BJ (cell line): ENCODE measurements around the gene GSK3A. TPM values are rescaled to one million over a fixed set of nuclear protein-coding genes. Genes with fewer than 3 reads are reported as not detected.

Source experiments
- CTCF ChIA-PET: fragments of 350-600 bp; formaldehyde crosslinking; extraction: SDS; loops from one replicate; lab custom pipeline; 2021; ENCODE audit warnings: antibody characterized with exemption, inconsistent platforms; lab: Yijun Ruan, JAX
- POLR2A ChIA-PET: fragments of 300-600 bp; sonication (Branson Sonifier 250); formaldehyde crosslinking; extraction: SDS; loops from one replicate; lab custom pipeline; 2021; ENCODE audit warnings: antibody characterized with exemption; lab: Charles Lee
- DNase-seq: peaks from one replicate; pipeline ENCODE4 v3.0.0-alpha.2; 2011; ENCODE audit warnings: low read depth
- H3K27me3 ChIP-seq: 2 replicates; pipeline ENCODE4 v1.6.0; 2011; ENCODE audit warnings: low read length; ENCODE audit not compliant: control insufficient read depth, insufficient read depth
- H3K36me3 ChIP-seq: 2 replicates; pipeline ENCODE4 v1.5.1; 2011; ENCODE audit warnings: low read length; ENCODE audit not compliant: control insufficient read depth, insufficient read depth
- H3K4me3 ChIP-seq: 2 replicates; pipeline ENCODE4 v1.5.1; 2011; ENCODE audit warnings: low read depth, mild to moderate bottlenecking, control low read depth, low read length
- CTCF ChIP-seq: IDR thresholded peaks from 2 replicates; pipeline ENCODE4 v1.5.1; 2011; ENCODE audit warnings: low read depth, mild to moderate bottlenecking, control low read depth, inconsistent platforms, low read length, moderate library complexity; ENCODE audit not compliant: insufficient read depth
- polyA plus RNA-seq: library from polyadenylated mRNA; depleted of rRNA; stranded (reverse); fragments of >200 nt; gene quantifications from 2 replicates; pipeline ENCODE4 v1.2.3, GENCODE V29; 2011

Gene GSK3A
- polyA plus RNA-seq, 1 experiment, result 36.1 TPM

DNA sequence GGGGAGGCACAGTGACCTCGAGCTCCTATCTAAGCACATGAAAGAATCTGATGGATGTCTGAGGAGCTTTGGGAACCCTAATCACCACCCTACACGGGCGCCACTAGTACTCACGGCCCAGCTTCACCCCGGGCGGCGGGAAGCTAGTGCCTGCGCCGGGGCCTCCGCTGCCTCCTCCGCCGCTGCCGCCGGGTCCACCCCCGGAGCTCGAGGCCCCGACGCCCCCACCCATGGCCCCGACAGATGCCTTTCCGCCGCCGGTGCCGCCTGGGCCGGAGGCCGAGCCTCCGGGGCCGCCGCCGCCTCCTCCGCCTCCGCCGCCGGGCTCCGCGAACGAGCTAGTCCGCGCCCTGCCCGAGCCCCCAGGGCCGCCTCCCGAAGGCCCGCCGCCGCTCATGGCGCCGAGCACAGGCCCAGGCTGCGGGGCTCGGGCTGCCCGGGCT, 312 bp downstream of the GSK3A start:
- ChIA-PET POLR2A (interaction anchor here (0.7 to 1.0 kb wide), 3 partner anchors 28 to 308 kb away, joined by 3 read pairs; no protein-coding TSS in a partner anchor), CTCF (interaction anchor here (0.7 to 6.2 kb wide), 9 partner anchors 10 to 134 kb away, joined by 3 to 135 read pairs (median 4); partner anchors contain the start of genes PAFAH1B3 and PRR19)
- no peak for TF ChIP-seq CTCF
- Histone ChIP-seq H3K36me3 (peaks cover 9% of the 10 kb centered on the region), H3K27me3 (no peaks in the 10 kb centered on the region), H3K4me3 (peak overlapping the region; percentile 73)
- no peak for DNase-seq

GRCh38 chr19:42241279-42241678, 1.1 kb downstream of the GSK3A start:
- ChIA-PET POLR2A (no interaction called here), CTCF (interaction anchor here (1.1 to 4.1 kb wide), 3 partner anchors 11 to 133 kb away, joined by 4 to 15 read pairs (median 13); no protein-coding TSS in a partner anchor)

GRCh38 chr19:42239544-42240220, 2.7 kb downstream of the GSK3A start:
- Histone ChIP-seq H3K4me3 (no peak overlapping the region), H3K36me3 (peaks cover 23% of the 10 kb centered on the region), H3K27me3 (no peaks in the 10 kb centered on the region)
- ChIA-PET POLR2A (interaction anchor here (0.7 kb wide), 1 partner anchor 18 kb away, joined by 8 read pairs; no protein-coding TSS in a partner anchor), CTCF (interaction anchor here (0.6 to 4.1 kb wide), 7 partner anchors 9 to 131 kb away, joined by 3 to 15 read pairs (median 4); no protein-coding TSS in a partner anchor)
- DNase-seq, result no peak
- no peak for TF ChIP-seq CTCF

More at GRCh38 chr19:42241279-42241678, 1.1 kb downstream of the GSK3A start:
- no peak for DNase-seq
- H3K36me3 ChIP-seq, result peaks cover 12% of the 10 kb centered on the region
- no peaks in the 10 kb centered on the region for H3K27me3 ChIP-seq
- peak overlapping the region; percentile 73 for H3K4me3 ChIP-seq
- no peak for TF ChIP-seq CTCF

DNA sequence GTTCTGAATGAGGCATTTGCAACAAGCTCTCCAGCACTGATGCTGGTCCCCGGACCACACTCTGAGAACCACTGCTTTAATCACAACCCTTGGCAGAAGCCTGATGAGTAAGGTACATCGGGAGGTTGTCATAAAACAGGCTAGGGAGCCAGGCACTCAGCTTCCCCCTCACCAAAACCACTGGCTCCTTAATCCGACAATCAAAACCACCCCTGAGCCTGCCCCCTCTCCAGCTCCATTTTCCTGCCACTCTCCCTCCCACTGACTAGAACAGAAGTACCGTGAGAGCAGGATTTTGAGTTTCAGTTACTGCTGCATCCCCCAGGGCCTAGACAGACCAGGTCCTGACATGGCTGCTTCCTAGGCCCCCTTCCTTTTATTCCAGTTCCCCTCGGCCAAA, 7.2 kb downstream of the GSK3A start:
- Histone ChIP-seq H3K27me3 (no peaks in the 10 kb centered on the region), H3K36me3 (peaks cover 49% of the 10 kb centered on the region), H3K4me3 (no peak overlapping the region)
- no peak for DNase-seq
- ChIA-PET POLR2A (no interaction called here), CTCF (interaction anchor here (0.9 to 3.8 kb wide), 4 partner anchors 9 to 126 kb away, joined by 3 to 17 read pairs (median 8); no protein-coding TSS in a partner anchor)
- TF ChIP-seq CTCF, result no peak

DNA sequence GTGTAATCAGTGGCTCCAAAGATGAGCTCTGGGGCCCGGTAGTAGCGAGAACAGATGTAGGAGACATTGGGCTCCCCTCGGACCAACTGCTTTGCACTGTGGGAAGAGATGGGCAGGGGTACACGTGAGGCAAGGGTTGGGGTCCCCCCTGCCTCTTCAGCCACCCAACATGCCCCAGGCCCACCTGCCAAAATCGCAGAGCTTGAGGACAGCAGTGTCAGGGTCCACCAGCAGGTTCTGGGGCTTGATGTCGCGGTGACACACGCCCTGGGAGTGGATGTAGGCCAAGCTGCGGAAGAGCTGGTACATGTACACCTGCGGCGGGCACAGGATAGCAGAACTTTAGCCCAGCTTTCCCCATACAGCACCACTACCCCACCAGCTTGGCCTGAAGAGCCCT, 8.0 kb downstream of the GSK3A start:
- H3K4me3 ChIP-seq, result no peak overlapping the region
- POLR2A ChIA-PET, result no interaction called here
- no peaks in the 10 kb centered on the region for H3K27me3 ChIP-seq
- DNase-seq, result no peak
- CTCF ChIA-PET, result interaction anchor here (1.0 to 3.8 kb wide), 3 partner anchors 10 to 126 kb away, joined by 3 to 17 read pairs (median 12); no protein-coding TSS in a partner anchor
- TF ChIP-seq CTCF, result no peak
- H3K36me3 ChIP-seq, result peaks cover 46% of the 10 kb centered on the region
